Stimulated activated CD8-positive, alpha-beta memory T cell treated with anti-CD3 and anti-CD28 coated beads, Interleukin-15, amount 100 ng/mL, for 4 hours (primary cell): ENCODE results near the gene TNIK.

Experiments
- DNase-seq, 2 donors: peaks; one replicate each; pipeline ENCODE4 v3.0.0-alpha.2; 2020; ENCODE audit warnings: low read depth in 2 of 2

TNIK gene

DNA sequence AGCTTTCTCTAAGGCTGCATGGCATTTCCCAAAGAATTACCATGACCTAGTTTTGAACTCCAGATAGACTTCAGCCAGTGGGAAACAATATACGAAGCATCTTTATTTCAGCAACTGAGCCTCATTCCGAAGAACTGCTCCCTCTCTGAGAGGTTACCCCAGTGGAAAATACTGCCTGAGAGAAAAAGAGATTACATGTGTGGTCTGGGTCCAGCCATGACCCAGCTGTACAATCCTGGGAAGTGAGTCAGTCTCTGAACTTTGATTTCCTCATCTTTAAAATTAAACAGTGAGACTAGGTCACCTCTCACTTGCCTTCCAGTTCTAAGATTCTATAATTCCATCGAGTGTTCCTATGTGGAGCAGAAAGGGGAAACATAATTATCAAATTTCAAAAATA, 42.4 kb downstream of the TNIK start:
- no peak for DNase-seq

DNA sequence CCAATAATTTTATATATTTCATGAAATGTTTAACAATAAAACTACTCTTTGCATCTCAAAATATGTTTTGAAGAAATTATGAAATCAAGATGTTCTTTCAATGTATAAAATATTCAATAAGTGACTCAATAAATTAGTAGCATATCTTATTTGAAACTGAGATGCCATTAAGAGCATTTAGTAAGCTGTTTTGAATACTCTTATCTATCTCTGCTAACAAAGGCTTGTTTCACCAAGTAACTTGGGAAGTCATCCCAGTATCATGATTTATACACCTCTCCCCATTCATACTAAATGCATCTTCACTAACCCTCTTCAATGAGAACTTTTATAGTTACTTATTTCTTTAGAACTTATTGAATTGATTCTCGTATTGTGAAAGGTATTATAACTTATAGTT, 43.1 kb downstream of the TNIK start:
- DNase-seq = no peak

DNA sequence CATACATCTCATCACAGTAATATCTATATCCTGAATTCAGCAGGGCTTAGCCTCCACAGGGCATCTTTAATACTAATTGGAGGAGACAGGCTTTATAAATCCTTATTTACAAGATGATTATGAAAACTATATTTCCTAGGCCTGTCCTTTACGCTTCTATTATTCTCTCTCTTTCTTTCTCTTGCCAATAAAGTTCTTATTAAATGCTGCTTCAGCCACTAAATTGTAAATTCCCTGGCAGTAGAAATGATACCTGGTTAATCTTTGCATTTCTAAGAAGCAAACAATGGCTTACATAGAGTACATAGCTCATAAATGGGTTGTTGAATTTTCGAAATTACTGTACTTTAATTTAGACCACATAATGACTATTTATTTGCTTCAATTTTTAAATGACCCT, 43.5 kb downstream of the TNIK start:
- DNase-seq = no peak

DNA sequence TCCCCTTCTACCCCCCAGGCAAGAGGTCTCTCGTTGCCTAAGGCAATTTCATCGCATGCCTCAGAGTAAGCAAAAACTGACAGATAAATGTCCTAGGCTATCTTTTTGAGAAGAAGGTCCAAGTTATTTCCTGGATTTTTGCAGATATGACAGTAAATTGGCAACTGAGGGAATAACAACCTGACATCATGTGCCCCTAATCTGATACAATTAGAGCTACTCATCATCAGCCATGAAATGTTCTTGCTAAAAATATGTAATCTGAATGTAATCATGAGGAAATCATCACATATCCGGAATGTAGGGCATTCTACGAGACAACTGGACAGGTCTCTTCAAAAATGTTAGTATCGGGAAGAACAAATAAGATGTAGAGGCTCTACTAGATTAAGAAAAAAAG, 44.1 kb downstream of the TNIK start:
- DNase-seq = no peak

DNA sequence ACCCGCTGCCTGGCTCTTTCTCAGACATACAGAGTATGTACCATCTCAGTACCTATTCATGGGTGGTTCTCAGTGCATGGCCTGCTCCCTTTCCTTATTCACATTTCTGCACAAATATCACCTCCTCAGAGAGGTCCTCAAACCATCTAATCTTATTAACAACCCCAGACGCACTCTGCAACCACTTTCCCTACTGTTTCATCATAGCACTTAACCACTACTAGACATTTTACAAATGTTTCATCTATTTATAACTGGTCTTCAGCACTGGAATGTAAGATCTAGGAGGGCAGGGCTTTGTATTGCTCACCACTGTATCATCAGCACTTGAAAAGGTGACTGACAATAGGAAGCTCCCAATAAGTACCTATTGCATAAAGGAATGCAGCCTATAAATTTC, 45.1 kb downstream of the TNIK start:
- DNase-seq = no peak

DNA sequence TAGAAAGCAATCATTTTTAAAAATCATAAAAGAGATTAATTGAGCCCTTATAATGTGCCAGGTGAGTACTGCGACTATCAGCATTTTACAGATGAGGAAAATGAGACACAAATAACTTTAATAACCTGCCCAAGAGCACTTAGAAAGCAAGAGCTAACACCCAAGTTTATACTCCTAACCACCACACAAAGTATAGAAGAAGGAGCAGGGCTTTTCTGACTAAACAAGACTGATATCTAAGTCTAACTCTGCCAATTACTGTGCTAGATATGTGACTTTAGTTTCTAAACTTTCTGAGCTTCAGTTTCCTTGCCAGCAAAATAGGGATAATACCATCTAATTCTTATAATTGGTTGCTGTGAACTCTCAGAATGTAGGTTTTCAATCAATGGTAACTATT, 47.7 kb downstream of the TNIK start:
- DNase-seq = no peak

DNA sequence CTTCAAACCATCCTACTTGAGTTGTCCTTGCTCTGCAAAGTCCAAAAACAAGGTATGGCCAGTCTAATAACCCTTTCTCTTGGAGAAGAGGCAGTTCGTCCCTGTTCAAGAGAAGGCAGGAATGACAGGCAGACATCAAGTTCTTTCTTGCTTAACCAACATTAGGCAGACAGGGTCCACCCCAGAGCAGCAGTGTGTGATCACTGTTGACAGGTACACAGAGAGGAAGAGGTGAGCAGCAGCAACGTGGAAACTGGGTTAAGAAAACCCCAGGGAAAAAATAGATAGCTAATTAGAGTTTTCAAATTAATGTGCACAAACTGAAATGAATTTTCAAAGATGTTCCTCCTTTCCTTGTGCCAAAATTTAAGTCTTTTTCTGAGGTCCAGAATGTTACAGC, 48.2 kb downstream of the TNIK start:
- no peak for DNase-seq

DNA sequence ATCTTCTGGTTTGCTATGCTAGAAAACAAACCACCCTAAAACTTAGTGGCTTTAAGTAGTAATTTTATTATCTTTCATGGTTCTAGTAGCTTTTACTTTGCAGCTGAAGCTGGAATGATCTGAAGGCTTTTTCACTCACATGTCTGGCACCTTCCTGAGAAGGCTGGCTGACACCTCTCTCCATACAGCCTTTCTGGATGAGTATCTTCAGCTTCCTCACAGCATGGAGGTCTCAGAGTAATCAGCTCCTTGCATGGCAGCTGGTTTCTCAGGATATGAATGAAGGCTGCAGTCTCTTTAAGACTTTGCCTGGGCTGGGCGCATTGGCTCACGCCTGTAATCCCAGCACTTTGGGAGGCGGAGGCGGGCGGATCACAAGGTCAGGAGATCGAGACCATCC, 50.0 kb downstream of the TNIK start:
- DNase-seq = no peak

DNA sequence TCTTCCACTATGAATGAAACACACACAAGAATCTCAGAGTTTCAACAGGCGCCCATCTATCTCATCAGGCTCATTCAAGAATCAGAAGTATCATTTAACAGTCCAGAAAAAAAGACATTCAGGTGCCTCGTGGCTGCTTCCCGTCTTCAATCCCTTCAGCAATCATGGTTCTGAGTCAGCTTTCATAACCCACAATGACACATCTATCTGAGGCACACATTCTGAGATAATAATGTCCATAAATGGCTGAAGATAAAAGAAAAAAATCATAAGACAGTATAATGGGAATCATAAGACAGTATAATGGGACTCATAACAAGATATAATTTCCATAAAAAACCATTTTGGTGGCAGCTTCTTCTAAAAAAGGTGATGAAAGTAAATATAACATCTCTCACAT, 52.4 kb downstream of the TNIK start:
- DNase-seq = no peak

DNA sequence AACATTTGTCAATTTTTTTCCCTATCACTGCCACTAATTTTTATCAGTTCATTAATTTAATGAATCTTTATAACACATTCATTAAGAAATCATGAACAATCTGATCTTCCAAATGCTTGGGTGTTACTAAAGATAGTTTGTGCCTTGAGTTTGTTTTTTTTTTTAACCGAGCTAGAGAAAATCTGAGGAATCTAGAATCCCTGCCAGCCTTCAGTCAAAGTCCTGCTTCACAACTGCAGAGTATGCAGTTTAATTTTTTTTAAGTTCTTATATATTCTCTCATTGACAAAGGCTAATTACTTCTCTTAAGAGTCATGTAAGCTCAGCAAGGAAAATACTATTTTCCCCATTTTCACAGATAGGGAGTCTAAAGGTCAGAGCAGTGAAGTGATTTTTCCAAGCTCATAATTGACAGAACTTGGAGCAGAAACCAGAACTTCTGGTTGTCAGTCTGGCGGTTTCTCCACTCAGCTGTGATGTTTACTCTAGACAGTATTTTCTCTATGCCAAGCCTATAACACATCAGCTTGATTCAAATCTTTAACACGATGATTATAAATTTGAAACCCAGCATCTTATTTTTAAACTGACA, 55.7 kb downstream of the TNIK start:
- no peak for DNase-seq

DNA sequence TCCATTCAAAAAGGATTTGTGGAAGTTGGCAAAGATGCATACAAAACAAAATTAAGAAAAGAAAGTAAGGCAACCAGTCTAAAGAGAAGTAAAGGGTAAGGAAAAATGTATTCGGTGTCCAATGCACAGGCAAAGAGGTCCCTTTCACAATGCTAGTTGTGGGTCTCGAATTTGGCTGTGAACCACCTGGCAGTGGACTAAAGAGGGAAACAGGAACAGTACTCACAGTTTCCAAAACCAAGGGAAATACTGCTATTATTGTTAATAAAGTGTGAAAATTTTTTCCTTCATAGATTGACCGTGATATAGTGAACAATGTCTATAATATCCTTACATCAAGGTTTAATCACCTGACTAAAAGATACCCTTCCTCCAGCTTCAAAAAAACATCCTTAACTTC, 57.9 kb downstream of the TNIK start:
- DNase-seq = no peak

DNA sequence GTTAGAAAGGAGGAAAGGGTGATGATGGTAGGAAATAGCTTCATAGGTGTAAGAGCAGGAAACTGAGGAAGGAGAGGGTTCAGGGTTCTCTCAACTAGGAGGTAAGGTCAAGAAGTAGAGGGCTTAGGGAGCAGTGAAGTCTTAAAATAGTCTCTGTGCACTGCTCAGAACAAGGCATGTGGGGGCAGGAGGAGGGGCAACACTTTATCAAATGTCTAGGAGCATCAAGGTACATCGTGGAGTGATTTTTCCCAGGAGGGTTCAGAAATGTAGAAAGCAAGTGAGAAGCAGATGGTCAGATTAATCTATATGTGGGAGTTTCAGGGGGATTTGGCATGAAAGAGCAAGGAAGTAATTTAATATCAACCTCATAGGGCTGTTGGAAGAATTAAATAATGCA, 58.8 kb downstream of the TNIK start:
- DNase-seq = no peak

DNA sequence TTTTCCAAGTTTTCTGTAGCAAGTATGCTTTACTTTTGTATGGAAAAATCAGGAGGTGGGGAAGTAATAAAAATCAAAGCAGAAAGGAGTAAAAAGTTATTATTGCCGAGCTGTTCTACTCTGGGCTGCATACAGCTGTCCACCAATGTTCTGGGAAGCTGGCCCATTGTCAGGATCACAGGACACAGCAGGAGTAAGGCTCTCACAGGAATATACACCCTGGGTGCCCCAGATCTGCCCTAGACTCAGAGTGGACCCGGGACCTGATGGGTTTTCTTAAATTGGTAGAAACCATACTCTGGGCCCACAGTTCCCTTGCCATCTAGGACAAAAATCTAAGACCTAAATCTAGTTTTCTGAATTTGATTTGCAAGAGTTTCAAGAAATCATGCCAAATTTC, 60.4 kb downstream of the TNIK start:
- no peak for DNase-seq

DNA sequence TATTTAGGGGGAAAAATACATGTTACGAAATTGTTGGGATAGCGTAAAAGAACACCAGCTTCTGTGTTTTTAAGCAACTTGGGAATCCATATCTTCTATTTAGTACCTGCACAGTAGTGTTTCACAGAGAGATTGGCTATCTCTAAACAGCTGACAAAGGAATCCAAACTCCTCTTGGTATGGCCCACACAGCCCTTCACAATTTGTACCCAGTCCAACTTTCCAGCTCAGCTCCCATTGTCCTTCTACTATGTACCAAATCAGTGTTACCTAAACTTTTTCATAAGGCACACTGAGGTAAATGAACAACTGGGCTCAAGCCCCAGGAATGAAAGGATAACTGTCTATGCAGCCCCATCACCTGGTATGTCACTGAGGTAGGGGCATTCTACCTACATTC, 61.9 kb downstream of the TNIK start:
- no peak for DNase-seq

DNA sequence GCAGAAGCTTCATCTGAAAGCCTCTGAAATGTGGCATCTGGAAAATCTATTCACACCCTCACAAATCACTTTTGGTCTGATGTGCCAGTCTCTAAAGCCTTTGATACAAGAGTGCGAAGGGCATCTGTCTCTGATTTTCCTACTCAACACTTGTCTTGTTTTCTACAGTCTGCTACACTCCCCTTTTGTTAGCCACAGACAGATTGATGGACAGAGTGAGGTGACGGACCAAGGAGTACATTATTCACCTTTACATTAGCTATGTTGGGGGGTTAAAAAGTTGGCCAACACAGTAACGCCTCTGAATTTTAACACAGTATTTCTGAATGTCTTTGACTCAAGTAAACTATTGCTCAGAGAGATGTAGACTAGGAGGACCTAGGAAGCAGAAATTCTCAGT, 63.1 kb downstream of the TNIK start:
- DNase-seq = no peak

DNA sequence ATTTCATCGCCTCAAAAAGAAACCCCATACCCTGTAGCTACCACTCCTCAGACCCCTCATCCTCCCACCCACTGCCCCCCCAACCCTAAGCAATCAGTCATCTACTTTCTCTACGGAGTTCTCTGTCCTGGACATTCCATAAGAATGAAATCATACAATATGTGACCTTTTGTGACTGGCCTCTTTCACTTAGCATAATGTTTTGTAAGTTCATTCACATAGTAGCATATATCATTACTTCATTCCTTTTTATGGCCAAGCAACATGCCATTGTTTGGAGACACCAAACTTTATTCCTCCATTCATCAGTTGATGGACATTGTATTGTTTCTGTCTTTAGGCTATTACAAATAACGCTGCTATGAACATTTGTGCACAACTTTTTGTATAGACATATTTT, 64.2 kb downstream of the TNIK start:
- no peak for DNase-seq

DNA sequence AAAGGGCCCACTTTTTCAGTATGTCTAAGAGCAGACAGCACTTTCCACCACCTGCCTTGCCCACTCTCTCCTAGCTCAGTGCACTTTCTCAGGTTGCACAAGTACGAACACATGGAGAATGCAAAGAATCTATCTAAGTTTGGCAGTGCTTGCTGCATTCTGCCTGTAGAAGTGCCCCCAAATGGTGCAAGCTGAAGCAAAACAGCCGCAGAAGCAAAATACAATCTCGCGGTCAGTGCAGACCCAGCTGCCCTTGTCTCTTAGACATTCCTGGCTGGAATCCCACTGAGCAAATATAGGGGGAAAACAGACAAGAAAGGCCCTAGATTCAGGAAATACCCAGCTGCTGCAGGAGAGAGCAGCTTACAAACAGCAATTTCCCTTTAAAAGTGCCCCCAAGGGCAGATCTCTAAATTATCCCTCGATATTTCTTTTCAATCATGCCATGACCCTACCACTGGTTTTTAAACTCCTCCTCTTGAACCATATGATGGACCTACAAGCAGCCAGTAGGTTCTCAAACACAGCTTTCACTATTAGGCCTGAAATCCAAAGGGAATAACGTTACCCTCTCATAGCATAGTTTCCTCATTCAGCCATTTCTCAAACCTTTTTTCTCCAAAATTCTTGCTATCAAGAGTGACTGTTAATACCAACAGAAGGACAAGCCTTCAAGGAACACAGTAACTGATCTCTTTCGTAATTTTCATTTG, 67.0 kb downstream of the TNIK start:
- DNase-seq = no peak

DNA sequence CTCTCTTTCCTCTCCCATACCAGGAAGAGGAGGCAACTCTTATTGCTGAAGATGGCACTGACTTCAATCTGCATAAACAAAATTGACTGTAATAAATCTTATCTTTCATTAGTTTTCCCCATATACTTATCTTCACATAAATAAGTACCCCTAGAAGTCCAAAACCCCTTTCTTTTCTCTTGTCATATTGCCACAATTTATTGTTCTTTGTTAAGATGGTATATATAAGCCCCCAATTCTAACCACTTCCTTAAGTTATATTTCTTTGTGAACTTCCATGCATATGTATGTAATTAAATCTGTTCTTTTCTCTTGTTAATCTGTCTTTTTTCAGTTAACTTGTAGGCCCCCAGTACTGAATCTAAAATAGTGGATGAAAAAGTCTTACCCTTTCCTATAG, 68.8 kb downstream of the TNIK start:
- no peak for DNase-seq

DNA sequence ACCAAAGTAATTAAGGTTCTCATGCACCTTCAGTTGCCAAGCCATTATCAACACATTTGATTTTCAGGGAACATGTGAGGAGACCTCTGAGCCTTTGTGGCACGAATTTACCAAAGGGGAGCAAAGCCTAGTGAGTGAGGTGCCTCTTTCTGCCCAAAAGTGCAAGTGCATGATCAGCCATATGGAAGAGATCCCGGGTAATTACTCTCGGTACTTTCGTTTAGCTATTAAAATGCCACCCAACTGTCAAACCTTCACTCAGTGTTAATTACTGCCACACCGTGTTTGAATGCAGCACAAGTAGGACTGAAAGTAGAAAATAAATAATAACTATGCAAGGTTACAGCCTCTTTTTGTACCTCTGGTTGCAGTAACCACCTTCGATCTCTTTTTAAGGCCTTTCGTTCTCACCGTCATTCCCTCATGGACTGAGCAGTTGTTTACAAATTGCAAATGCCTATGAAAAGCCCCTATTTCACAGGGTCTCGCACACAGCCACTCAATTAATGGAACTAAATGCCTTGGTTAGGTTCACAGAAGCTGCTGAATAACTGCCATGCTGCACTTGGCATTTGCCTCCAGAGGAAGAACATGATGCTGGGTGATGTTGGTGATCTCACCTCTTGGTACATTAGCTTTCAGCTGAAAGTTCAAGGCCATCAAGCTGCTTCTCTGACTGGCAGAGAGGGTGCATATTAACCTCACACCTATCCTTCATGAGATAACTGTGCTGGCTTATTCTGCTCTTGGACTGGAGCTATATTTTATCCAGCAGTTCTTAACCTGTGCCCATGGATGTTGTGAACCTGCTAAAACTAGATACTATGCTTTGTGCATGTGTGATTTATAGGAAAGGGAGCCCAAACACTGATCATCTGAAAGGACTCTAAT, 69.9 kb downstream of the TNIK start:
- DNase-seq = no peak

DNA sequence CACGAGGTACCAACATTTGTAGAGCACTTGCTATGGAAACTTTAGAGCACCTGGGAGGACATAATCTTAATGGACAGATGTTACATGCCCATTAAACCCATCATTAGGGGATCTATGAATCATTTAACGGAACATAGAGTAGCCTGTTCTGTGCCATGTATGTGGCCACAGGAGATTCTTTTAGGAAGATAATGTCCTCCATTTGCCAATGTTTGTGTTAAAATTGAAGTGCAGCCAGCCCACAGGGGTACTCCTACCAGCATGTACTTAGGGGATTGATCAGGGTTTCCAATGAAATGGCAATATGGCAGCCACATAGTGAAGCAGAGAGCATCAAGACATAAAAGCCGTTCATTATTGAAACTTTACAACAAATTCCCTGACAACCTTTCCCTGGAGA, 70.7 kb downstream of the TNIK start:
- DNase-seq = no peak

DNA sequence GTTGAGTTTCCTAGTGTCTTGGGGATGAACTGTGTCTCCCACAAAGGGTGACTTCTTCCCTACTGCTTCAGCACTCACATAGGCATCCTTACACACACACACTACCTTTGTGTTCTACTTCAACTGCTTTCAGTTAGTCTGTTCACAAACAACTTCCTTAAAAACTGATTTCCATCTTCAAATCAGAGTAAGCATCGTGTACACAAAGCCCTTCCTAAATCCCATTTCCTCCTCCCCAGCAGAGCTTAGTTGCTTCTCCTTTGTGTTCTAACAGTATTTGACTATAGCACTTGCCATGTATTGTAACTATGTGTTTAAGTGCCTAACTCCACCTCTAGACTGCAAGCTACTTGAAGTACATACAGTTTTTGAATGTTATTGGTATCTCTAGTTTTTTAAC, 71.7 kb downstream of the TNIK start:
- no peak for DNase-seq

DNA sequence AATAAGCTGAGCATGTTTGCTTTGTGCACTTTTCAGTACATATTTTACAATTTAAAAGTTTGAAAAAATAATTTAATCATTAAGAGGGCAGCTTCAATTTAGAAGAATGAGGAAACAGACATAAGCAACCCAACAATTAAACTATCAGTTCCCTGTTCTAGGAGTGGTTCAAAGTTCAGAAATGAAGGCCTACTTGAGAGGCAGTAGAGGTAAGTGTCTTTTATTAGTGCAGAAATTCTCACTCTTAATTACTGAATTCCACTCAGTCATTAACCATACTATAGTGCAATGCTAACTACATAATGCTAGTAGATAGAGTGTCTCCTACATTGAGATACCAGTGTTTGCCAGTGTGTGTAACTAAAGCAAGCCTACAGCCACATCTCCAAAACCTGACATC, 73.1 kb downstream of the TNIK start:
- no peak for DNase-seq

DNA sequence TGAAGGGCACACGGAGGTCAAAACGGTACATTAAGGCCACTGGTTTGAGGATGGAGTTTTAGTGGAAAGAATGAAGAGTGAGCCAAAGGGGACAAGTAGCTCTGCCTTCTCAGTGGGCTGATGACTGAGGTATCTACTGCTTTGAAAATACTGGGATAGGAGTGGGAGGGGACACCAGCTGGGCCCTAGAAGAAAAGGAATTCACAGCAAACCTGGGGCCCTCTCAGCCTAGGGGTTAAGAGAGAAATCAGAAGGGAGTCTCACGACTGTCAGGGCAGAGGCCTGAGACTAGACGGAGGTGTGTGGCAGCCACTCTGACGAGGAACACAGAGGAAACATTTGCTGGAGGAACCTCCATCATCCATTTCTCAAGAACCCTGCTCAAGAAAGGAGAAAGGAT, 75.1 kb downstream of the TNIK start:
- DNase-seq = no peak
